DMS153 treated with DMSO at 0.1 percent for 48 hours (cell line): ENCODE measurements around the gene ZNG1A.
"Not testable (repeated sequence)": the region's sequence is repeated elsewhere in the genome, so short reads cannot be mapped to it uniquely, and the experiment has no call there.

Experiments used
- DNase-seq: peaks from one replicate; lab custom pipeline; 2025; ENCODE audit not compliant: unreplicated experiment; lab: John Stamatoyannopoulos, UW

ZNG1A gene

DNA sequence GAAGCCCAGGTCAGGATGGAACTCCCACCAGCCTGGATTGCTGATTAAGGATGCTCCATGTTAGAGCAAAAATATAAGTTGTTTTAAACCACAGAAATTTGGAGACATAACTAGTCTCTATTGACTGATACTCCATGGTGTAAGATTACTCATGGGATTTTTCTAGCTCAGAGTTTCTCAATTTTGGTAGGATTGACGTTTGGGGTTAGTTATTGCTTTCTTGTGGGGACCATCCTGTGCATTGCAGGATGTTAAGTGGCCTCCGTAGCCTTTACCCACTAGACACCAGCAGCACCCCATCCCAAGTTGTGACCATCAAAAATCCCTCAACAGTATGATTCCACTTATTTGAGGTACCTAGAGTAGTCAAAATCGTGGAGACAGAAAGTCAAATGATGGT lies 80.1 kb downstream of the ZNG1A start:
- DNase-seq, result not testable (repeated sequence)

GRCh38 chr9:94992-95391 lies 83.9 kb downstream of the ZNG1A start:
- not testable (repeated sequence) for DNase-seq

DNA sequence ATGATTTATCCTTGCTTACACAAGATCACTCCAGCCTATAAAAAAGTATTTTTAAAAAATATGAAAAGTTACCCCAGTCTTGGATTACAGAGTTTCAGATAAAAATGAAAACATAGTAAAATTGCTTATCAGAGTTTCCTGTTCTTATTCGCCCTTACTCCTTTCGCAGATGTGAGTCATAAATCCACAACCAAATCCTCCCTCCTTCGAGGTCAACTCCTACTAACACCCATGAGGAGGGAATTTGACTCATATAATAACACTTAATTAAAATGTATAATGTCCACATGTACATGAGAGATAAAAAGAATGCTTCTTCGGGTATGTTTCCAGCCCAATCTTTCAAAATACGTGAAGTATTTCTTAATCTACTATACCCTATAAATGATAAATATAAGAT lies 84.5 kb downstream of the ZNG1A start:
- DNase-seq, result not testable (repeated sequence)

- not testable (repeated sequence) for DNase-seq
These were observed 84.9 kb downstream of the ZNG1A start for GRCh38 chr9:93909-94308.

DNA sequence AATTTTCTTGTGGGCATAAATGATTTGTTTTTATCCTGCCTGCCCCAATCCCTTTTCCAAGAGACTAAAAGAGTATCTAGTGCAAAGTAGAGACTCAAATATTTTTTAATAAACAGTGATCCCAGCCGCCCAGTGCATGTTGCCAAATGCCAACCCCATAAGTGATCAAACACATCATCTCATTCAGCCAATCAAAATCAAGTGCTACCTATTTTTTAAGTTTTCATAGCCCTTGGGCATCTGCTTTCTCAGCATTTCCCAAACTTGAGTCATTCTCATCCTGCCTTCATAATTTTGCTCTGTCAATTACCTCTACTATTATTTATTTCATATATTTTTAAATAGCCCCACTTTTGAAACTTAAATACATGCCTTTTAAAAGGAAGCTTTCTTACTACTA lies 88.0 kb downstream of the ZNG1A start:
- DNase-seq, result not testable (repeated sequence)

- DNase-seq, result not testable (repeated sequence)
These were observed 90.3 kb downstream of the ZNG1A start for GRCh38 chr9:88396-89037.

GRCh38 chr9:87860-88259 lies 91.0 kb downstream of the ZNG1A start:
- DNase-seq, result not testable (repeated sequence)

- not testable (repeated sequence) for DNase-seq
These were observed 91.8 kb downstream of the ZNG1A start for GRCh38 chr9:87105-87504.

DNA sequence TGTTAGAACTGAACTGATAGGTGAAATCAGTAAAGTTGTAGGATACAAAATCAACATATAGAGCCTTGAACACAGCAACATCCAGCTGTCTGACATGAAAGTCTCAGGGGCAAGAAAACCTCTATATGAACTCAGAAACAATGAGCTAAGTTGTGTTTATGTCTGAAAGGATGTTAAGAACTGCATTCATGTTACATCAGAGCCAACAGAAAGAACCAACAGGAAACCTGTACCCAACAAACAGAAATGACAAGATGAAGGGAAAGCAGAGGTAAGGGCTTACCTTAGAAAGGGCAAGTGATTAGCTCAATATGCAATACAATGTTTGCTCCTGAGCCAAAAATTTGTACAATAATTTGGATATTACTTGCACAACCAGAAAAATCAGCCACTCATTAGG lies 92.2 kb downstream of the ZNG1A start:
- DNase-seq, result not testable (repeated sequence)

GRCh38 chr9:82932-83689 lies 95.7 kb downstream of the ZNG1A start:
- not testable (repeated sequence) for DNase-seq

DNA sequence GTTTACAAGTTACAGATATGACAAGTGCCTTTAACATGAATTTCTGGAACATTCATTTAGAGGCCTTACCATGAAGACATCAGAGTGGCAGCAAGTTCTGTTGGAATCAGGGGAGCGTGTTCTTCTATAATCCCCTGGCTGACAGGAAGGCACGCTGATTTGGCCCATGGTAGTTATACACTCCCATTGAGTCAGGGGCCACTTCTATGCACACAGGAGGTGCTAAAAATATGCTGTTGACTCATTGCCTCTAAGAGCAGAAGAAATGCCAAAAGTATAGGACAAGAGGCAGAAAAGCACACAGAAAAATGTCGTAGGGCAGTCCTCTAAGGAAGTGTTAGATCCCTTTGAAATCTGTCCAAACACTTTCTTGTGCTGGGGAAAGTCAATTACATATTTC lies 100.5 kb downstream of the ZNG1A start:
- not testable (repeated sequence) for DNase-seq

- DNase-seq, result not testable (repeated sequence)
These were observed 102.5 kb downstream of the ZNG1A start for GRCh38 chr9:76389-76788.

DNA sequence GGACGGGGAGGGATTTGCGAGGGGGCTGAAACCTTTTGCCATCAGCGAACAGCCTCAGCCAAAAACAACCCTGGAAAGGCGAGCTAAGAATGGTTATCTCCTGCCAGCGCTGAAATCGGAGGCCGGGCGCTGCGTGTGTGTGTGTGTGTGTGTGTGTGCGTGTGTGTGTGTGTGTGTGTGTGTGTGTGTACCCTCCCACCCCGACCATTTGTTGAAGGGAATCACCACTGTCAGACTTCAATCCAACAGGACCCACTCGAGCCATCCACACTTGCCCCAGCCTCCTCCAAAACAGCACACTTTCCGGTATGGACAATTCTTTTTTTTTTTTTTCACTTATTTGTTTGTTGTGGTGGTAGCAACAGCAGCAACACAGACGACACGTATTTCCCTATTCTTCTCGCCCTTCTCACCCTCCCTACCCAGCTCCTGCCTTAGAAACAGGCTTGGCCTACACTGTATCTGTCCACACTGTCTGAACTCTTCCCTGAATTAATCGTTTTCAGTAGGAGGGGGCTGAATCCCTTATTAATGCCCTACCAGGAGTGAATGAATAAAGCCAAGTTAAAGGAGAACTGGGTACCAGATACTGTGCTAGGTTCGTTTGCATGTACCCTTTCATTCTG lies 104.8 kb downstream of the ZNG1A start:
- not testable (repeated sequence) for DNase-seq

- not testable (repeated sequence) for DNase-seq
These were observed 105.6 kb downstream of the ZNG1A start for GRCh38 chr9:73076-73899.
